ENCODE measurements around the gene MFNG.

GRCh38 chr22:37449331-37450001 is 36.7 kb downstream of the MFNG start:
- TF ChIP-seq, protein P1, sequence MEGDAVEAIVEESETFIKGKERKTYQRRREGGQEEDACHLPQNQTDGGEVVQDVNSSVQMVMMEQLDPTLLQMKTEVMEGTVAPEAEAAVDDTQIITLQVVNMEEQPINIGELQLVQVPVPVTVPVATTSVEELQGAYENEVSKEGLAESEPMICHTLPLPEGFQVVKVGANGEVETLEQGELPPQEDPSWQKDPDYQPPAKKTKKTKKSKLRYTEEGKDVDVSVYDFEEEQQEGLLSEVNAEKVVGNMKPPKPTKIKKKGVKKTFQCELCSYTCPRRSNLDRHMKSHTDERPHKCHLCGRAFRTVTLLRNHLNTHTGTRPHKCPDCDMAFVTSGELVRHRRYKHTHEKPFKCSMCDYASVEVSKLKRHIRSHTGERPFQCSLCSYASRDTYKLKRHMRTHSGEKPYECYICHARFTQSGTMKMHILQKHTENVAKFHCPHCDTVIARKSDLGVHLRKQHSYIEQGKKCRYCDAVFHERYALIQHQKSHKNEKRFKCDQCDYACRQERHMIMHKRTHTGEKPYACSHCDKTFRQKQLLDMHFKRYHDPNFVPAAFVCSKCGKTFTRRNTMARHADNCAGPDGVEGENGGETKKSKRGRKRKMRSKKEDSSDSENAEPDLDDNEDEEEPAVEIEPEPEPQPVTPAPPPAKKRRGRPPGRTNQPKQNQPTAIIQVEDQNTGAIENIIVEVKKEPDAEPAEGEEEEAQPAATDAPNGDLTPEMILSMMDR (IDR thresholded peaks at IDR 0.05), result no peak
- TF ChIP-seq POLR2A (IDR thresholded peaks at IDR 0.05), result no peak
